ENCODE measurements around the gene PLA2G2C.
A peak's percentile ranks its signal among the peaks of the same experiment; 100 is the strongest.

PLA2G2C gene

DNA sequence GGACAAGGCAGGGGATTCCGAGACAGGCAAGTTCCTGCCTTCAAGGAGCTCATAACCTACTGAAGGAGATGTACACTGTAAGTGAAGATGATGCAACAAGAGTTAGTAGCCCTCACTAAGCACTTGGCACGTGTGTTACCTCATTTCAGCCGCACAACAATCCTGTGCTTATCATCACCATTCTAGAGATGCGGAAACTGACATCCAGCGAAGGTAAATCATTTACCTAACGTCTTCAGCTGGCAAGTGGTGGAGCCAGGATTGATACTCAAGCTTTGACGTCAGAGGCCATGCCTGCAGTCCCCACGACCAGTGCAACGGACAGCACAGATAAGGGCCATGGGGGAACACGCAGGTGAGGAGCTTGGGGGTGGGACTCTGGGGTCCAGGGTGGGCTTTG, 3.3 kb downstream of the PLA2G2C start:
- DNase-seq = no peak

DNA sequence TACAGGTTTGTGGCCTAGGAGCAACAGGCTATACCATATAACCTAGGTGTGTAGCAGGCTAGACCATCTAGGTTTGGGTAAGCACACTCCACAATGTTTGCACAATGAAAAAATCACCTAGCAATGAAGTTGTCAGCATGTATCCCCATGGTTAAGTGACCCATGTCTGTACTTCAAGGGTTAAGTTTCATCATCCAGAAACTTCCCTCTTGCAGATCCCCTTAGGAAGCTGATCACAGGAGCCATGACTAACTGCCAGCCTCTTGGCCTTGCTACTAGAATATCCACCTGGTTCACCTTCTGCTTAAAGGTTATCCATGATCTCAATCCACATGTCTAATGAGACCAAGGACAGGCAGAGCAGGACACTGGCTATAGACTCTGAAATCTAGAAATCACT, 3.9 kb downstream of the PLA2G2C start:
- DNase-seq = no peak

DNA sequence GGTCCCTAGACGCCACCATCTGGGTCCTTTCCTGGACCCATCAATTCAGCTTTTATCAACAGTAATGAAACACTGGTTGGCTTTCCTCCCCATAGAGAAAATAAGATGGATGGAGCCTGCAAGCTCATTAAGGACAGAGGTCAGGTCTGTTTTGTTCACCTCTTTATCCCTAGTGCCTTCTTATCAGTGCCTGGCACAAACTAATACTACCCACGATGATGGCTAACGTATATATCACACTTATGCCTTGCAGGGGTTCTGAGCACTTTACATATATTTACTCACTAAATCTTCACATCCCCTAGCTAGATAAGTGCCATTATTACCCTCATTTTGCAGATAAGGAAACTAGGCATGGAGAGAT, 5.5 kb downstream of the PLA2G2C start:
- DNase-seq = no peak

DNA sequence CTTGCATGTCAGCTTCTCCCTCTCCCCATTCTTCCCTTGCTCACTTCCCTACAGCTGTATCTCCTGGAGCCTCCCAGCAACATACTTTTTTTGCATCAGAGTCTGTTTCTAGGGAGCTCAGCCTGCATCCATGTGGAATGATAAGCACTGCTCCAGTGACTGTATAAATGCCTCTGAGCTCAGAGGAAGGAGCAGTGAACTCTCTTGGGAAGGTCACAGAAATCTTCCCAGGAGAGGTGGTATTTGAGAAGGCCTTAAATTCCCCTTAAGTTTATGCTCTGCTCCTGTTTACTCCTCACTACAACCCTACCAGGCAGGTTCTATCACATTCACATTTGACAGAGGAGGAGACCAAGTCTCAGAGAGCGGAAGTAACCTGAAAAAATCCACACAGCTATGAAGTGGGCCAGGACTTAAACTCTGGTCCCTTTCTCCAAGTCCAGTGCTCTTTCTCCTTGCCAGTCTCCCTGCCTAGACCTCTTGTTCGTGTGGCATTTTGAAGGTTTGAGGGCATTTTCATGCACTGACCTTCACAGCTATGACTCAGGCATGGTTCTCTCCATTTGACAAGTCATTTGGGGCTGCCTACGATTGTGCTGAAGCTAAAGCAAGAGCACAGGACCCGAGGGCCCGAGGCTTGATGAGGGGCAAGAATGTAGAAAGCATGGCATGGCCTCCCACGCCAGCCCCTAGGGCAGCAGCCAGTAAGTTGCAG, 6.0 kb downstream of the PLA2G2C start:
- no peak for DNase-seq

DNA sequence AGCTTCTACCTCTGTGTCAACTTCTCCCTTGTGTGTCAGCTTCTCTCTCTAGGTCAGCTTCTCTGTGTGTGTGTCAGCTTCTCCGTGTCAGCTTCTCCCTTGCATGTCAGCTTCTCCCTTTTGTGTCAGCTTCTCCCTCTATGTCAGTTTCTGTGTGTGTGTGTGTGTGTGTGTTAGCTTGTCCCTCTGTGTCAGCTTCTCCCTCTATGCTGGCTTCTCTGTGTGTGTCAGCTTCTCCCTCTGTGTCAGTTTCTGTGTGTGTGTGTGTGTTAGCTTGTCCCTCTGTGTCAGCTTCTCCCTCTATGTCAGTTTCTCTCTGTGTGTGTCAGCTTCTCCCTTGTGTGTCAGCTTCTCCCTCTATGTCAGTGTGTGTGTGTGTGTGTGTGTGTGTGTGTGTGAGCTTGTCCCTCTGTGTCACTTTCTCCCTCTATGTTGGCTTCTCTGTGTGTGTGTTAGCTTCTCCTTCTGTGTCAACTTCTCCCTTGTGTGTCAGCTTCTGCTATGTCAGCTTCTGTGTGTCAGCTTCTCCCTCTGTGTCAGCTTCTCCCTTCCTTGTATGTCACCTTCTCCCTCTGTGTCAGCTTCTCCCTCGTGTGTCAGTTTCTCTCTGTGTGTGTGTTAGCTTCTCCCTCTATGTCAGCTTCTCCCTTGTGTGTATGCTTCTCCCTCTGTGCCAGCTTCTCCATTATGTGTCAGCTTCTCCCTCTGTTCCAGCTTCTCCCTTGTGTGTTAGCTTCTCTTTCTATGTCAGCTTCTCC, 6.8 kb downstream of the PLA2G2C start:
- no peak for DNase-seq

DNA sequence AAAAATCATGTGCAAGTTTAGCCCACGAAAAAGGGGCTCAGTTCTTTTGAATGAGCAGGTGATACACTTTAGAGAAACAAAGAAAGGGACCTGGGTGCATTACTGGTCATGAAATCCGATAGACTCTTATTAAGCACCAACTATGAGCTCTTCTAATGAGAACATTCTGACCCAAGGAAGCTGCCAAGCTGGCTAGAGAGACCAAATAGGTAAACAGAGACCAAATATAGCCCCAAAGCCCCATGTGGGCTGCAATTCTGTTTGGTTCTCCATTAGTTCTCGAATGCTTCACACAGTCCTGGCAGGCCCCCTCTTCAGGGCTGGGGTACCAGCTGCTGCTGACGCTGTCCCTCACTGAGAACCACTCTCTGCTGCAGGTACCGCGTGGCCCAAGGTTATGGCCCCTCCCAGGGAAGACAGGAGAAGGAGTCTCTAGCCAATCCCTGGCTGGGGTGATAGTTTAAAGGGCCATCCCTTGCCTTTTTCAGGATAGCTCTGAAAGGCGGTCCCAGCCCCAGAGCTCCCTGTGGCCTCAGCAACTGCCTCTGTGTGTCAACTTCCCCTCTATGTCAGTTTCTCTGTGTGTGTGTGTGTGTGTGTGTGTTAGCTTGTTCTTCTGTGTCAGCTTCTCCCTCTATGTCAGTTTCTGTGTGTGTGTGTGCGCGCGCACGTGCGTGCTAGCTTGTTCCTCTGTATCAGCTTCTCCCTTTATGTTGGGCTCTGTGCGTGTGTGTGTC, 7.5 kb downstream of the PLA2G2C start:
- DNase-seq = no peak

DNA sequence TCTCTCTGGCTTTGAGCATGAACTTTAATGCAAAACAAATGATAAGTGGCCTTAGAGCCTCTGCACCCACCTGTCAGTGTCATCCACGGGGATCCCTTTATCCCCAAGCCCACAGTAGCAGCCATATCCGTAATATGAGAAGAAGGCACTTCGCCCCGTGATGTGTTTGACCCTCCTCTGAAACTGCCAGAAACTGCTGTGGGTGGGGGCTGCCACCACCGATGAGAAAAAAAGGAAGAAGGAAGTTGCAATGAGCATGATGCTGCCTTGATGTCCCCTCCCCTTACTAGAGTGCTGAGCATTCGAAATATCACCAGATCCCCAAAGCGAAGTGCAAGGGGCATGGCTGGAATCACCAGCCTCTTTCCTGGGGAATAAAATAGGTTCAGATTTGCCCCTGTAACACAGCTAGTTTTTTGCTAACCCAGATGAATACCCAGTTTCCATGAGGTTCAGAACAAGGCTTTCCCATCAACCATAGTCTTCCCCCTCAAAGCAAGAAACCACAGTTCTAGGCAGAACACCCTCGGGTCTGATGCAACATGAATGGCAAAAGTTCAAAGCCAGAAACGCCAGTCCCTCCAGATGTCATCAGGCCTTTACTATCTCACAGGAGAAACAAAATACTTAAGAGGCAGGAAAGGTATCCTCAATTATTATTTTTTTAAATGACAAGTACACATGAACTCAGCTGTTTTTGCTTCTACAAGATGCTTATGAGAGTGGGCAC, 11.2 kb downstream of the PLA2G2C start:
- DNase-seq = no peak

DNA sequence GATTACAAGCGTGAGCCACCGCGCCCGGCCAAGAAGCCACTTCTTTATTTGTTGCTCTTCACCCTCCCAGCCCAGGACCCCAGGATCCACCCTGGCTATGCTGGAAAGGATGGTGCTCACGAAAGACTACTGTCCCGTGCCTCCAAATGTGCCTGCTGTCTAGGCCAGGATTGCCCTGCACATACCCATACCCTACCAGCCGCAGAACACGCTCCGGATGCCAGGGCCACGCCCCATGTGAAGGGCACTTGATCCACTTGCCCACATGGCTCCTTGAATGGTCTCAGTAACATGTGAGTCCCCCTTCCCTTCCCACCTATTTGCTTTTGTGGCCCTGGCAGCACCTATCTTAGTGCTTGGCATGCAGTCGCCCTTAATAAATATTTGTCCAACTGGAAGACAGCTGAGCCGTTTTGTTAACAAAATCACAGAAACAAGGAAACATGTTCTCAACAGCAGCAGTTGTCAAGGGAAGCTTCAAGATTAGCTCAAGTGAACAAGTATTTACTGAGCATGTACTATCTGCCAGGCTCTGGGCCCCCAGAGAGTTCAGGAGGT, 14.2 kb downstream of the PLA2G2C start:
- DNase-seq = no peak

DNA sequence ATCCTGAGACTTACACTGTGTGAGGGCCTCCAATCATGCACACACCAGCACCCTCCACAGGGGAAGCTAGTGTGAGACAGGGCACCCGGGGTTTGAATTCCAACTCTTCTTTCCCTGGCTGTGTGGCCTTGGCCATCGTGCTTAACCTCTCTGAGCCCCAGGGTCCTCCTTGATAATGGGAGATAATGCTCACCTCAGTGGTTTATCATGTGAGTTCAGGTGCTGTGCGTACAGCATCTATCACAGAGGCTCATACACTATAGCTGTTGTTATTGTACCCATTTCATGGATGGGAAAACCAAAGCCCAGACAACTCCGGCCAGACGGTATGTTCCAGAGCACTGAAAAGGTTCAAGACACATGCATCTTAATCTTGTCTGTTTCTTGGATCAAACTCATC, 16.4 kb downstream of the PLA2G2C start:
- no peak for DNase-seq

DNA sequence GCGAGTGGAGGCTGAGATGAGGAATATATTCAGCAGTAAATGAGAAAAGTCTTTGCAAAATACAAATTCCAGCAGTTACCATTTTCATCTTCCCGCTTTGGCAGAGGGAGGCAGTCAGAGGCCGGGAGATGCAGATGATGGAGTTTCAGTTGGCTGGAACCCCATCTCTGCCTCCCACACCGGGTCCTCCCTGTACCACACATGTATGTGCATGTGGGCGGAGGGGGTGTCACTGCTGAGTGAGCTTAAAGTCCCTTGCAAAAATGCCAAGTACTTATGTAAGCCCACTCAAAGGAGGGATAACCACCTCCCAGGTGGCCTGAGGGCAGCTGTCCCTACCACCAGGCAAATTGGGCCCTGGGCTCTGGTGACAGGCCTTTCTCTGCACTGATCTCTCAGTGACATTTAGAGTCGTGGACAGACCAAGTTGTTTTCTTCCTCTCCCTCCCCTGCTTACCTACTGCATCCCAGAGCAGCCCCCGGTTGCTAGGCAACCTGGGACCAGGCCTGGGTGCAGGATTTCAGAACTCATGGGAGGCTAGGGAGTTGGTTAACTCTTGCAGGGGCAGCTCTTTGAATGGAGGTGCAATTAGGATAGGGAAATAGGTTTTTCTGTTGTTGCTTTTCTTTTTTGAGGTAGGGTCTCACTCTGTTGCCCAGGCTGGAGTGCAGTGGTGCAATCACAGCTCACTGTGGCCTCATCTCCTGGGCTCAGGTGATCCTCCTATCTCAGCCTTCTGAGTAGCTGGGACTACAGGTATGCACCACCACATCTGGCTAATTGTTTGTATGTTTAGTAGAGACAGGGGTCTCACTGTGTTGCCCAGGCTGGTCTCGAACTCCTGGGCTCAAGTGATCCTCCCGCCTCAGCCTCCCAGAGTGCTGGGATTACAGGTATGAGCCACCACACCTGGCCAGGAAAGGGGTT, 17.5 kb downstream of the PLA2G2C start:
- no peak for DNase-seq

DNA sequence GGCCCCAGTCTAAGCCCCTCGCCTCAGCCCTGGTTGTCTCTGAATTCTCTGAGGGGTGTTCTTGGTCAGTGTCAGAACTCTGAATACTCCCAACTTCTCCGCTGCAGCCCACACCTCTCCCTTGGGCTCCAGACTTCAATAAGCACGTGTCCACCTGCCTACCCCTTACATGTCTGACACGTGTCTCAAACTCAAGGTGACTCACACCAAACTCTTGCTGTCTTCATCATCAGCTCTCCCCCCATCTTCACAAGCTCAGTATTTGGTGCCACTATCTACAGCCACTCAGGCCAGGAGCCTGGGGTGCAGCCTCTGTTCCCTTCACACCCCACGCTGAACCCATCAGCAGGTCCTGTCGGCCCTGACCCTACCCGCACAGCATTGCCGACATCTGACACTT, 19.2 kb downstream of the PLA2G2C start:
- DNase-seq = no peak

DNA sequence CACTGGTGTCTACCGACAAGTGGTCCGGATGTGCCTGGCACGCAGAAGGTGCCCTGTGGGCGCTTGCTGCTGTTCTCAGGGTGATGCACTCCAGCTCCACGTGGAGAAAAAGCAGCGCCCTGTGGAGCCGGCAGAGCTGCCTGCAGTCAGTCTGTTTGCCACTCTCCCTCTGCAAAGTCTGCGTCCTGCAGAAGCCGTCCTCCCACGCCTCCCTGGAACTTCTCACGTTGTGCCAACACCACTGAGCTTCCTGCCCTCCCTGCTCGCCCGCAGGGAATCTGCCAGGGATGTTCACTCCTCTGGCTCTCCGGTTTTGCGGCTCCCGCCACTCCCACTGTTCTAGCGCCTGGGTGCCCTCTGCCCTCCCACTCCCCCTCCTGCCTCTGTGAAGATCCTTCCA, 20.3 kb downstream of the PLA2G2C start:
- no peak for DNase-seq

DNA sequence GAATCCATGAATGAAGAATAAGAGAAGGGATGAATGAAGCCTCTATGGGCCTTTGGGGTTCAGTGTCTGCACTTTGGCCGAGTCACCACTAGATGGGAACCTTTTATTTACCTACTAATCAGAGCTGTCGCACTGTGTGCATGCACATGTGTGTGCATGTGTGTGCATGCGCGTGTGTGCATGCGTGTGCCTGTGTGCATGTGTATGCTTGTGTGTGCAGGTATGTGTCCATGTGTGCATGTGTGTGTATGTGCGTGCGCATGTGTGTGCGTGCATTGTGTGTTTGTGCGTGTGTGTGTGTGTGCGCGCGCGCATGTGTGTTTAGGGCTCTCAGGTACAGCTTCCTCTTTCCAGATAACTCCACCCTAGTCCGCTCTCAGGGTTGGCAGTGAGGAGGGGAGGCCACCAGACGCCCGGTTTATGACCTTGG, 20.8 kb downstream of the PLA2G2C start:
- DNase-seq = no peak

DNA sequence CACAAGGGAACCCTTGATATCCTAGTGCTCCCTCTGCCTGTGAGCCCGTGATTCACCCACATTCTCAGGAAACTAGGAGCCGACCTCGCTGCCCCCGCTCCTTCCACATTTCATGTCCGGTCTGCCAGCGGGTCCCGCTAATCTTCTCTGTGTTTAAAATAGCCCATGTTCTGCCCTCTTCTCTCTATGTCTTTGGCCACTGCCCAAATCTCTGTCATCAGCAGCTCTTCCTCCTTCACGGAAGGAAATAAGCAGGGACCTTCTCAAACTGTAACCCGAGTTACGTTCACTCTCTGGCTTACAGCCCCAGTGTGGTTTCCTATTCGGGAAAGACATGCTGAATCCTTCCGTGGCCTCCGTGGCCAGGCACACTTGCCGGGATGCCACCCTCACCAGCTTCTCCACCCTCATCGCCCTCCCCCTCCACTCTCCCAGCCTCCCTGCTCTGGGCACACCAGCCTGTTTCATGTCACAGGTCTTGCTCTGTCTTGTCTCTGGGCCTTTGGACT, 21.6 kb downstream of the PLA2G2C start:
- no peak for DNase-seq

DNA sequence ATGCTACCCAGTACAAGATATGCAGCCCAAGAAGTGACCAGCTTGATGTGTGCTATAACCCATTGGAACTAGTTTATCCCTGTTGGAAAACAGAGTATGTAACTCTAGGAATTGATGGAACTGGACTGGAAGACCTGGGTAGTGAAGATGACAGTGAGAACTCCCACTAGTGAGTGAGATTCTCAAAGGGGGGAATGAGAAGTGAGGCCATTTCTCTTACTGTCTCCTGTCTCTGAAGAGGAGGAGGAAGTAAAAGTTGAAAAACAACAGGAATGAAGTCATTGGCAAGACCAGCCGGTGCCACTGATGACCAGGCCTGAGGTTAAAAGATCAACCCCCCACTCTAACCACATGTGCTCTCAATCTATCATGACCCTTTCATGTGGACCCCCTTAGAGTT, 26.3 kb downstream of the PLA2G2C start:
- no peak for DNase-seq

DNA sequence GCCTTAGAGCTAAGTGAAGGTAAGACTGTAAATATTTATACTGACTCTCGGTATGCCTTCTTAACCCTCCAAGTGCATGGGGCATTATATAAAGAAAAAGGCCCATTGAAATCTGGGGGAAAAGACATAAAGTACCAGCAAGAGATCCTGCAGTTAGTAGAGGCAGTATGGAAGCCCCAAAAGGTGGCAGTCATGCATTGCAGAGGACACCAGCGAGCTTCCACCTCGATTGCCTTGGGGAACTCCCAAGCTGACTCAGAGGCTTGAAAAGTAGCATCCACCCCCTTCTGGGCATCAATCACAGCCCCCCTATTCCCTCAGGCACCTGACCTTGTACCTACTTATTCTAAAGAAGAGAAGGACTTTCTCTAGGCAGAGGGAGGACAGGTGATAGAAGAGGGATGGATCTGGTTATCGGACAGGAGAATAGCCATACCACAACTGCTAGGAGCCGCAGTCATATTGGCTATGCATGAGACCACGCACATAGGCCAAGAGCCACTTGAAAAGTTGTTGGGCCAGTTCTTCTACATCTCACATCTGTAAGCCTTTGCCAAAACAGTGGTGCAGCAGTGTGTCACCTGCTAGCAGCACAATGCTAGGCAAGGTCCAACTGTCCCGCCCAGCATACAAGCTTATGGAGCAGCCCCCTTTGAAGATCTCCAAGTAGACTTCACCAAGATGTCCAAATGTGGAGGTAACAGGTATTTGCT, 27.8 kb downstream of the PLA2G2C start:
- no peak for DNase-seq

DNA sequence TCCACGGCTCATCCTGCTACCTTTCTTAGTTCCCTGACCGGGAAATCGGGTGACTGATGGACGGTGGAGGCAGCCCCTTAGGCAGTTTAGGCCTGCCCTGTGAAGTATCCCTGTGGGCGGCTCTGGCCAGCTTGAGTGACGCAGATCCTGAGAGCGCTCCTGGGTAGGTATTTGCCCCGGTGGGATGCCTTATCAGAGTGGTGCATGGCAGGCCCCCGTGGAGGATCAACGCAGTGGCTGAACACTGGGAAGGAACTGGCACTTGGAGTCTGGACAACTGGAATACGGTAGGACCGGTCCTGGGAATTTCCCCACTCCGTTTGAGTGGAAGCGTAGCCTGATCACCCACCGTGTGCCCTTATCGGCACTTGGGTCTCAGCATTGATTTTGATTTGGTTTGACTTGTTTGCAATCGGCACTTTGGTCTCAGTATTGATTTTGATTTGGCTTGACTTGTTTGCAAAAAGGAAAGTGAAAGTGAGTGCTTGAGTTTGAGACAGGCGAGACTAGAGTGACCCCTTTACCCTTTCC, 32.0 kb downstream of the PLA2G2C start:
- no peak for DNase-seq

DNA sequence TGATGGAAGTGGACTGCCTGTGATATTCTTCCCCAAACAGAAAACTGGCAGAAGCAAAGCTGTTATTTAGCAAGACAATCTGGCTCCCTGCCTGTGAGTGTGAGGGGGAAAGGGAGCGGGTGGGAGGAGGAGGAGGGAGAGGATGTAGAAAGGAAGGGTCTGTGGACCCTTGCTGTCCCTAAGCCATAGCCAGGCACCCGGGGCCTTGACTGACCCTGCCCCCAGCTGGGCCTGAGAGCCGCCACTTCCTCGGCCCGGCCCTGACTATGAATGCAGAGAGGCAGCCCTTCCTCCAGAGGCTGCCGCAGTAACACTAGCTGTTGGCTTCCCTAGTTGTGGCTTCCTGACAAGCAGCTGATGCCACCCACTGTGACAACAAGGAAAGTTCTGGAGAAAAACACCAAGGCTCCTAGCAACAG, 33.3 kb downstream of the PLA2G2C start:
- peak; percentile 6 for DNase-seq

DNA sequence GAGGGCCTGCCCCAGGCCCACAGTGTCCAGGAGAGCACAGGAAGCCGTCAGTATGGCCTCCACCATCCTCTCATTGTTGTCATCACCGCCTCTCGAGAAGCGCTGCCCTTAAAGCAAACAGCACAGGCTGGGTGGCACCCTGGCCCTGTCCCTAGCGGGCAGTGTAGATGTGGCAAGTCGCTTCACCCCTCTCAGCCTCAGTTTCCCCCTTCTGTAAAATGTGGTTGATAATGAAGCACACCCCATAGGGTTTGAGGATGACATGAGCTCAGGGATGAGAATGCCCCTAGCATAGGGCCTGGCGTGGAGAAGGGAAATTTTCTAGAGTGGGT, 33.8 kb downstream of the PLA2G2C start:
- no peak for DNase-seq

DNA sequence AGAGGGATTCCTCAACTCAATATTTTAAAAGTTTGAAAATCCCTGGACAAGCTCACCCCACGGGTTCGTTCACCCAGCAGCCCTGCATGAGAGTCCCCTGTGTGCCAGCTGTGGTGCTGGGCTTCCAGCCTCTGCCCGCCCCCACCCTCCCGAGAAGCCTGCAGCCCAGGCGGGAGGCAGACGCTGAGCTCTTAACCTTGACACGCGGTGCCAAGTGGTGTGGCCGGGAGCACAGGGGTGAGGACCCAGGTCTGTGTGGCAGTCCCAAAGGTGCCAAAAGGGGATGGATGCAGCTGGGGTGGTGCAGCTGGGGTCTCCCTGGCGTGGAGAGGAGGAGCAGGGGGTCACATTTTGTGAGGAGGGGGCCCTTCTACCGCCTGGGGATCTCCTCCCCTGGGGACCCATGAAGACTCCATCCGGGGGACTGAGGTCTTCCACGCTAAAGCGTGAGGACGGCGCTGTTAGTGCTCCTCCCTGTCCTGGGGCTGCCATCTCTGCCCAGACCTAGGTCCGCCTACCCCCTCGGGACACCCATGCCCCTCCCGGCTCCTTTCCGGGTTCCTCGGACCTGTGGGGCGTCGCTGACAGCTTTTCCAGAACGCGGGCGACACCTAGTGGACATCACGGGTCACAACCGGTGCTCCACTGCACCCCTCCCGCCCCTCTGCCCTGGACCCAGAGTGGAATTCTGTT, 34.3 kb downstream of the PLA2G2C start:
- peak; percentile 72 for DNase-seq

Data from fibroblast of upper back skin (primary cell).